Prostate gland (tissue), 2 donors: Measurements from ENCODE around the gene SLC39A11.

ENCODE experiments used
- POLR2A ChIP-seq: fragments of 450-650 bp; IDR thresholded peaks from one replicate; pipeline ENCODE4 v1.6.1; 2016; ENCODE audit warnings: antibody characterized with exemption, mild to moderate bottlenecking
- POLR2AphosphoS5 ChIP-seq: sonication (generic); formaldehyde crosslinking; IDR thresholded peaks from one replicate; pipeline ENCODE4 v1.6.1; 2017; ENCODE audit warnings: antibody characterized with exemption
- TF ChIP-seq, protein P1 (sequence below), 4 experiments: fragments of 200-600 bp in 2 of 4; fragments of 450-650 bp in 2 of 4; sonication (generic) in 2 of 4; IDR thresholded peaks; 1 replicate in 3 of 4; 2 replicates in 1 of 4; pipeline ENCODE4 v1.5.1; 2016 to 2019; ENCODE audit warnings: antibody characterized with exemption in 4 of 4, mild to moderate bottlenecking in 2 of 4, moderate library complexity in 2 of 4

- TF ChIP-seq, protein P1, sequence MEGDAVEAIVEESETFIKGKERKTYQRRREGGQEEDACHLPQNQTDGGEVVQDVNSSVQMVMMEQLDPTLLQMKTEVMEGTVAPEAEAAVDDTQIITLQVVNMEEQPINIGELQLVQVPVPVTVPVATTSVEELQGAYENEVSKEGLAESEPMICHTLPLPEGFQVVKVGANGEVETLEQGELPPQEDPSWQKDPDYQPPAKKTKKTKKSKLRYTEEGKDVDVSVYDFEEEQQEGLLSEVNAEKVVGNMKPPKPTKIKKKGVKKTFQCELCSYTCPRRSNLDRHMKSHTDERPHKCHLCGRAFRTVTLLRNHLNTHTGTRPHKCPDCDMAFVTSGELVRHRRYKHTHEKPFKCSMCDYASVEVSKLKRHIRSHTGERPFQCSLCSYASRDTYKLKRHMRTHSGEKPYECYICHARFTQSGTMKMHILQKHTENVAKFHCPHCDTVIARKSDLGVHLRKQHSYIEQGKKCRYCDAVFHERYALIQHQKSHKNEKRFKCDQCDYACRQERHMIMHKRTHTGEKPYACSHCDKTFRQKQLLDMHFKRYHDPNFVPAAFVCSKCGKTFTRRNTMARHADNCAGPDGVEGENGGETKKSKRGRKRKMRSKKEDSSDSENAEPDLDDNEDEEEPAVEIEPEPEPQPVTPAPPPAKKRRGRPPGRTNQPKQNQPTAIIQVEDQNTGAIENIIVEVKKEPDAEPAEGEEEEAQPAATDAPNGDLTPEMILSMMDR (IDR thresholded peaks at IDR 0.05) = no peak
- TF ChIP-seq POLR2A = no peak
- no peak for TF ChIP-seq POLR2AphosphoS5
Observed at GRCh38 chr17:72713701-72714100, 378.8 kb downstream of the SLC39A11 start.
